DOHH2 (cell line): Measurements from ENCODE around the gene SLC13A2.

ENCODE experiments used
- CTCF ChIP-seq: fragments of 200-600 bp; sonication (generic); IDR thresholded peaks from one replicate; pipeline ENCODE4 v1.5.1; 2014; ENCODE audit warnings: antibody characterized with exemption, mild to moderate bottlenecking, low read depth, low read length; ENCODE audit not compliant: poor library complexity, severe bottlenecking
- EZH2phosphoT487 ChIP-seq: fragments of 200-600 bp; sonication (generic); IDR thresholded peaks from 2 replicates; pipeline ENCODE4 v1.6.1; 2017; ENCODE audit warnings: borderline replicate concordance, mild to moderate bottlenecking, antibody characterized with exemption, low read length, moderate library complexity, mixed read lengths

- no peak for TF ChIP-seq CTCF
- no peak for TF ChIP-seq EZH2phosphoT487
These were observed 47.2 kb downstream of the SLC13A2 start for GRCh38 chr17:28520687-28521086.
